ENCODE measurements around the gene SPATA20. TPM values are rescaled to one million over a fixed set of nuclear protein-coding genes. Genes with fewer than 3 reads are reported as not detected.

The SPATA20 gene
- total and polyA plus RNA-seq, 2 of the 13 experiments (the other 11 are each of a cell fraction or from before 2014, with no cell fraction given) = 36.1 to 64.8 TPM

- TF ChIP-seq HMGXB3 (CRISPR knock-in tag; IDR thresholded peaks at IDR 0.05; ENCODE audit: borderline replicate concordance) (no peak), ZNF740 (CRISPR knock-in tag; IDR thresholded peaks at IDR 0.05) (no peak), ZBTB37 (CRISPR knock-in tag; IDR thresholded peaks at IDR 0.05) (no peak), HNRNPUL1 (IDR thresholded peaks at IDR 0.05; ENCODE audit: low read depth, low read length) (no peak), REST (IDR thresholded peaks at IDR 0.05; ENCODE audit: borderline replicate concordance in 1 of 2, low read depth in 1 of 2, low read length in 2 of 2) (no peak), DNMT1 (CRISPR knock-in tag; IDR thresholded peaks at IDR 0.05) (peak; percentile 88; the same call in 1 of the 2 replicates), EHMT2 (IDR thresholded peaks at IDR 0.05; ENCODE audit: borderline replicate concordance, low read depth, low read length) (no peak), ZKSCAN1 (IDR thresholded peaks at IDR 0.05; ENCODE audit: low read length) (no peak), PRMT3 (CRISPR knock-in tag; IDR thresholded peaks at IDR 0.05; ENCODE audit: borderline replicate concordance, low read depth) (no peak), MBD4 (IDR thresholded peaks at IDR 0.05; ENCODE audit: borderline replicate concordance, low read length) (no peak), ZBTB43 (CRISPR knock-in tag; conservative IDR thresholded peaks at IDR 0.05) (no peak), ZXDC (CRISPR knock-in tag; IDR thresholded peaks at IDR 0.05) (no peak), HNRNPLL (IDR thresholded peaks at IDR 0.05; ENCODE audit: low read depth, low read length, poor library complexity, severe bottlenecking) (peak; percentile 33)
Observed at GRCh38 chr17:50538549-50539410, 8.2 kb upstream of the SPATA20 start (continued).

Data from HepG2 (cell line).